ENCODE data around the gene SEMA3E.

SEMA3E gene

DNA sequence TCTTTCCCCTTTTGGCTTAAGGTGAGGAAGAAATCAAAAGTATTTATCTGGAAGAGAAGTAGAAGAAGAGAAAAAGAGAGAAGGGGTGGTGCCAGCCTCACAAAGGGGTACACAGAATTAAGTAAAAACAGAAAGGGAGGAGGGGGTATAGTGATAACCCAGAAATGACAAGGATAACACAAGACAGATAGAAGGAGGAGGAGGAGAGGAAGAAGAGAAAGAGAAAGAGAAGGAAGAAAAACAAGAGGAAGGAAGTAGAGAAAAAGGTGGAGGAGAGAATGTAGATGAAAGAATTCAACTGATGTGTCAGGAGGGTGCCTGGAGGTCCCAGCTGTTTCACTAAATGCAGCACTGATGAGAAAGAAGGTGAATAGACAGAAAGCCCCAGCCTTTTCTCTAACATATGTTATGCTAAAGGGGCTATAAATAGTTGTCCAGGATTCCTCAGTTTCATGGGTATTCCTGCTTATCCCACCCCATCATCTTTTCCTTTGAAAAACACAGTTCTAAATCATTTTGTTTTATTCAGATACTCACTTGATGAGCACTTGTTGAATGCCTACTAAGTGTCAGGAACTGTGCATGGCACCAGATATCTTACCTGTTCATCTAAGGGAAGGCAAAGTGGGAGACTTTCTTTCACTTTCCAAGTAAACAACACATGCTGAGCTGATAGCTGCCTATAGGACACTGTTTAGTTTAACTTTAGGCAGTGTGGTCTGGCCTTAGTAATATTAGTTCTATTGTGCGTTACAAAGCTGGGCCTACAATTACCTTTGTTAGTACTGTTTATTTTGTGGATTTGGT lies 8.0 kb downstream of the SEMA3E start:
- DNase-seq = no peak

DNA sequence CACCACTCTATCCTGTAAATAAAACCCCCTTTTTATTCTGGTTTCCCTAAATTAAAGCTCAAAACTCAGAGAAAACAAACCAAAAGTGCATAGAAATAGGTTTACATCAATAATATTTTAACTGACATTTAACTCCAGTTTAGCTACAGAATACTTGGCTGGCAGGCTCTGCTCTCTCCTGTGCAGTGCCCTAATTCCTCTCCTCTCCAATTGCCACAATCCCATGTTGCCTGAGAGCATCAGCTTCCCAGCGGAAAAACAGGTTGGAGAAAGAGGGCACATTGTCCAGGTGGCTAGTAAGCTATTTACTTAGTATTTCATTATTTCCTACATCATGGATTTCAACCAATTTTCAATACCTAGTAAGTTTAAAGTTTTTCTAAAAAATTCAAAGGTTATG lies 8.7 kb downstream of the SEMA3E start:
- no peak for DNase-seq

DNA sequence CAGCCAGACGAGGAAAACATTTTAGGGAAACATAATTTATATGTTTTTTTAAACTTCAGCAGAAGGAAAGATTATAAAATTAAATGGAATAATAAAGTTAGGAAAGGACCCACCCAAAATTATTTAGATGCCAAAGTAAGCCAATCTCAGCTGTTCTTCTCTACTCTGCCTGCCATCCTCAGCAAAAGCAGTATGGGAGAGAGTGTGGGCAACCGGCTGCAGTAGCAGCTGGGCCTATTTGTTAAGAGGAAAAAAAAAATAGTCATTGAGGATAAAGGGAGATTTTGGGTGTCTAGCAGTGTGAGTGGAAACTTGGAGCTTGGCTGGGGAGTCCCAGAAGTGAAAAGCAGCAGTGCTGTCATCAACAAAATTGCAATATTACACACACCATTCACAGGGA lies 15.4 kb downstream of the SEMA3E start:
- no peak for DNase-seq

DNA sequence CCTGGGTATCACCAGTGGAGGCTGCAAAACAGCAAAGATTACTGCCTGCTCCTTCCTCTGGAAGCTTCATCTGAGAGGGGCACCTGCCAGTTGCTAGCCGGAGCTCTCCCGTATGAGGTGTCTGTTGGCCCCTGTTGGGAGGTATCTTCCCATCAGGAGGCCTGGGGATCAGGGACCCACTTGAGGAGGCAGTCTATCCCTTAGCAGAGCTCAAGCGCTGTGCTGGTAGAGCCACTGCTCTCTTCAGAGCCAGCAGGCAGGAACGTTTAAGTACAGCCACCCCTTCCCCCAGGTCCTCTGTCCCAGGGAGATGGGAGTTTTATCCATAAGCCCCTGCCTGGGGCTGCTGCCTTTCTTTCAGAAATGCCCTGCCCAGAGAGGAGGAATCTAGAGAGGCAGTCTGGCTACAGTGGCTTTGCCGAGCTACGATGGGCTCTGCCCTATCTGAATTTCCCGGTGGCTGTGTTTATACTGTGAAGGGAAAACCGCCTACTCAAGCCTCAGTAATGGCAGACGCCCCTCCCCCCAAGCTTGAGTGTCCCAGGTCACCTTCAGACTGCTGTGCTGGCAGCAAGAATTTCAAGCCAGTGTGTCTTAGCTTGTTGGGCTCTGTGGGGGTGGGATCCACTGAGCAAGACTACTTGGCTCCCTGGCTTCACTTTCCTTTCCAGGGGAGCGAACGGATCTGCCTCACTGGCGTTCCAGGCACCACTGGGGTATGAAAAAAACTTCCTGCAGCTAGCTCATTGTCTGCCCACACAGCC lies 19.6 kb downstream of the SEMA3E start:
- no peak for DNase-seq

DNA sequence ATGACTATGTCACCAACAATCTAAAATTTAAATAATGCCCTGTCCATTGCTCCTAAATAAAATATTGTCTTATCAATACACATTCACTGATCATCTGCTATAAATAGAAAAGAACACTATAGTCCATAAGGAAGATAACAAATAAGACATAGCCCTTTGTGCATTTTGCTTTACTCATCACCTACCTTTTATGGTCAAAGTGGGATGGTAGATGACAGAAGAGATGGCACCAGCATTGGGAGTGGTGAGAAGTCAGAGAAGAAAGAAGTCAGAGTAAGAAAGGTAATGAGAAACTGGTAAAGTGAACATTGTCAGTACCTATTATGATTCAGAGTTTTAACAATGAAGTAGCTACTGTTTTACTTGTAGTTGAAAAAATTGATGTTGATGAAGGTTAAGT lies 31.1 kb downstream of the SEMA3E start:
- no peak for DNase-seq

DNA sequence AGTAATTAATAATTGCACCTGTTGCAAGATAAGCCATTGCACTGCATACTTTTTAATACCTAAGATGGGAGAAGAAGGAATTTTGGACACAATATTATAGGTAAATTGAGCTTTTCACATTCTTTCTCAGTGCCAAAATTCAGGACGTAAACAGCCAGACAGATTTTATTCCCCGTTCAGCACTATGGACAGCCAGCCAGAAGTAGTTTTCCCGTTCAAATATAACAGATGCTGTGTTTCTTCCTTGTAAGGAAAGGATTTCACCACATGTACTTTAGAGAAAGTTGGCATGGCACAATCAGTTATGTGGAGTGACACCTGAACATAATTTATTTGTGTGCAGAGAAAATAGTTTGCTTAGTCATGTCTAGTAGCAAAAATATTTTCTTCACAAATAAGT lies 34.8 kb downstream of the SEMA3E start:
- DNase-seq = no peak

DNA sequence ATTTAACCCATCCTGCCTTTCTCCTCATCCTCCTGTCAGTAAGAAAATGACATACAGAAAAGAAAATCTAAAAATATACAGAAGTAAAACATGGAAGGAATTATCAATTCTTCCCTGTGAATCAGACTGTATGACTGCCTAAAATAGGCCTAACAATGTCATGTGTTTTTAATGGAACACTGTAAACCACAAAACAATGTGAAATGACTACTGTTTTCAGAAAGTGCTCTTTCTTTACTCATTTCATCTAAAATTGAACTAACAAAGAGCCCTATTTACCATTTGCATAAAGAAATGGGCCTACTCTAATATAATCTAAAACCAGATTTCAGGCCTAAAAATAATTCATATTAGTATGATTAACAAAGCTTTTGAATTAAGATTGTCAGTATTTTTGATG lies 35.7 kb downstream of the SEMA3E start:
- no peak for DNase-seq

DNA sequence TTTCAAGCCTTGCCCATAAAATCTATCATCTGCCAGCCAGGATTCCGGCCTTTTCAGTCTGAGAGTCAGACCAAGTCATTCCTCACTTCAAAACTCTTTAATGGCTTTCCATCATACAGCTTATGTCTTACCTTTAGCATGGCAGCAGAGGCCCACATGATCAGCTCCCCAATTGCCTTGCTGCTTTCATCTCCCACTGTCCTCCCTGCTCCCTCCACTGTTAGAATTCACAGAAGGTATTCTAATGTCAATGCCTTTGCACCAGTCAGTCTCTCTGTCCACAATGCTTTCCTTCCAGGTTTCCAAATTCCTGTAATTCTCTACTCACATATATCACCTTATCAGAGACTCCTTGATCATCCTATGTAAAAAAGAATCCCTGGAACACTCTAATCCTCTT lies 37.2 kb downstream of the SEMA3E start:
- DNase-seq = no peak

DNA sequence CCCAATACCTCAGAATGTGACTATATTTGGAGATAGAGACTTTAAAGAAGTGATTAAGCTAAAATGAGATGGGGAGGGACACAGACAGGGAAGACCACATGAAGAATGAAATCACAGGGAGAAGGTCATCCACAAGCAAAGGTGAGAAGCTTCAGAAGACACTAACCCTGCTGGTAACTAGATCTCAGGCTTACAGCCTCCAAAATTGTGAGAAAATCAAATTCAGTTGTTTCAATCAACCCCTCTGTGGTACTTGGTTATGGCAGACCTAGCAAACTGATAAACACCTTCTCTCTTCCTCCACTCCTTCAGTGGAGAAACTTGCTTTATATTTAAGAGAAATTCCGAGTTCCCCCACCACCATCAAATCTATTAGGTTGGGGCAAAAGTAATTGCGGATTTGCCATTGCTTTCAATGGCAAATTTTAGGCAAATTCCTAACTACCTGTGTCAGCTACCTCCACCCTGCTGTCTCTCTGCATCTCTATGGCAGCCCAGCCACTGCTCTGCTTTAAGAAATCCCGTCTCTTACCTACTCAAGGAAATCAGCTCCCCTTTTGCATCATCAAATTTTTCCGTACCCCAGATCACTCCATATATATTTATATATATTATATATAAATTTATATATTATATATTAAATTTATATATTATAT lies 38.2 kb downstream of the SEMA3E start:
- no peak for DNase-seq

DNA sequence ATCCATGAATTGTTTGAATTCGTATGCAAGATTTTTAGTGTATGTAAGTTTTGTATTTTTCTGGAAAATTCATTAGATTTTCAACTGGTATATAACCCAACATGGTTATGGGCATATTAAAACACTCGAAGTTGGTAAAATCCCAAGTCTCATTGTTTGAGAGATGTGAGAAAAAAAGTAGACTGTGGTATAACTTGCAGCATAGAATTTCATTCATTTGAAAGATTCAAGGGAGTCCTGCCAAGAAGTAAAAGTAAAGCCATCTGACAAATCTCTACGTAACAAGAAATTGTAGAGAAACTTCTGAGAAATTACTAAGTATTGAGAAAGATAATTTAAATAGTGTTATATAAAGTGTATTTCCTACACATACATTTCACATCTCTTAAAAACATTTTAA lies 40.2 kb downstream of the SEMA3E start:
- DNase-seq = no peak

DNA sequence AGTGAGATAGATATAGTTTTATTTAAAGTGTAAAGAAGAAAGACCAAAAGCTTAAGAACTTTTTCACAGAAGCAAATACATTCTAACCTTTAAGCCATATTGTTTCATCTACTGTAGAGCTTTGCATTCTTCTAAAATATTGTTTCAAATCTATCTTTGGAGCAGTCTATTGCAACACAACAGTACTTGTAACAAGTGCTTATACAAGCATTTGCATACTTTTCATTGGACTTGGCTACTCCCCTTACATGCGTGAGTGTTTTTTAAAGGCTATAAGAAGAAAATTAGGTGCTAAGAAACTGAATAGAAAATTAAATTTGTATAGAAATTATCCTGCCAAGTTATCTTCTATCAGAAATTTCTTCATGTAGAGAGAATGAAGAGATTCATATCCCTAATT lies 45.3 kb downstream of the SEMA3E start:
- no peak for DNase-seq

DNA sequence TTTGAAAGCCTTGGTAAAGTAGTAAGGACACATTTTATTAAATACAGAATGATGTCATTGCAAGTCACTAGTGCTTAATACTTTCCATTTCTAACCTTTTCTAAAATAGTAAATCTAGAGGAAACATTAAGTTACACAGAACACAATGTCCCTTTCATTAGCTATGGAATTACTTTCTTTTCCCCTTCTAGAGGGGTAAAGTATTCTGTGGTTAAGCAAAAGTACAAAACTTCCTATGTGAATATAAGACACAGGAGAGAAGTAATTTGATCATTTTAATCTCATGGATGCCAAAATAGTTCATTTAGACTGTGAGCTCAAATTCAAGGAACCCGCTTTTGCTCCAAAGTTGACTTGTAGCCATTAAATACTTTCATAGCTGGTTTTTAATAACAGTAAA lies 49.8 kb downstream of the SEMA3E start:
- no peak for DNase-seq

DNA sequence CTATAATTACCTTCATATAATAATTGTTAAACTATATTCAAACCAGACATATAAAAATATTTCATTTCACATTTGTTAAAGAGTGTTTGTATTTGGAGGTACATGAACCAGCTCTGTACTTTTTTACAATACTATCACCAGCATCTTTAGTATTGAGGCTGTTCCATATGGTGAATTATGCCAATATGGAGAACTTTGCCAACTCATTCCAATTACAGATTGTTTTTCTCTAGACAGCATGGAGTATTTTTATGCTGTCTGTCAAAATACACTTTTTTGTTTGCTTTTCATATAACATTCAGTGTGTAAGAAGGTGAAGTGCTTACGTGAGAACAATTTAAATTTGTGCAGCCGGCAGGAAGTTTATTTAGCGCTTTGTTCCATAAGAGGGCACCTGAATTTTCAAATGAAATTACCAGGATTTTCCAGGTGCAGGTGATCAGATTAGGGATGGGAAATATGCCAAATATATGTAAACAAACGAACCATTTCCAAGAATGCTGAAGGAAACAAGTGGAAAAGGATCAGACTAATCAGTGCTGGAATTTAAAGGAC lies 54.9 kb downstream of the SEMA3E start:
- DNase-seq = no peak

DNA sequence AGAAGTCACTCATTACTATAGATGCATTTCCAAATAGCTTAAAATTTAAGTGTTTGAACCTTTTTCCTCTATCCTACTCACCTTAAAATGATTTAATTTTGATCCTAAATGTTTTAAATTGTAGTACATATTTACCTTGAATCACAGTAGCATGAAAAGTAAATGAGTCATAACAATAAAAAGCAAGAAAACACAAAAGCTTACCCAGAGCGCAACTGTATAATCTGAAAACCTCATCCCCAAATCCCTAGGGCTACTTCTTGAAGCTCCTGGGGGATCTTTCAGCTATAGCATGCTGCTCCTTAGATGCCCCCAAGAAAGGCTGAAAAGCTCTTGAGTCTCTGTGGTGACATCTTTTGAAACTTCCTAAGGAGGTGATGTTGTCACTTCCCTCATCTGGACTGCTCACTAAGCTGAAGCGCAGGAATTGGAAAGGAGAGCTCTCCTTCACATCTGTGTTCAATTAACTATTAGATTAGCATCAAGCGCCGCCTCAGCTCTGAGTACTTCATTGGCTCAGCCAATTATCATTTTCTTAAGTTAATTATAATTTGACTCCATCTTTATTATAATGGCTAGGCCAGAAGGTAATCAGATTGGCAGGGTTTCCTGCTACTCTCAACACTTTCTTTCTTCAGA lies 60.2 kb downstream of the SEMA3E start:
- no peak for DNase-seq

DNA sequence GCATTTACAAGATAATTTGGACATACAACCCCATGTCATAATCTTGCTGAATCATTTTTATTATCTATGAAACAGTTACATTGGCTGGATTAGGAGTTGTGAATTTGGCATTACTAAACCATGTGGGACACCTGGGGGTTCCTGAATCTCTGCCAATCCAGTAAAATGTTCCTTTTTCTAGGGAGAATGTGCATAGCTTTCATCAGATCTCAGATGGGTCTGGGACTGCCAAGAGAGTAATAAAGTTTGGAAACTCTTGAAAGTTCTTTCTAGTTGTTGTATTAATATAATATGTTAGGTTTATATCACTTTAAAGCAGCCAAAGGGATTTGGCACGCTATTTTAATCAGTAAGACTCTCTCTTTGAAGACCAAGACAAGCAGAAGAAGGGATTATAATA lies 62.7 kb downstream of the SEMA3E start:
- DNase-seq = no peak

DNA sequence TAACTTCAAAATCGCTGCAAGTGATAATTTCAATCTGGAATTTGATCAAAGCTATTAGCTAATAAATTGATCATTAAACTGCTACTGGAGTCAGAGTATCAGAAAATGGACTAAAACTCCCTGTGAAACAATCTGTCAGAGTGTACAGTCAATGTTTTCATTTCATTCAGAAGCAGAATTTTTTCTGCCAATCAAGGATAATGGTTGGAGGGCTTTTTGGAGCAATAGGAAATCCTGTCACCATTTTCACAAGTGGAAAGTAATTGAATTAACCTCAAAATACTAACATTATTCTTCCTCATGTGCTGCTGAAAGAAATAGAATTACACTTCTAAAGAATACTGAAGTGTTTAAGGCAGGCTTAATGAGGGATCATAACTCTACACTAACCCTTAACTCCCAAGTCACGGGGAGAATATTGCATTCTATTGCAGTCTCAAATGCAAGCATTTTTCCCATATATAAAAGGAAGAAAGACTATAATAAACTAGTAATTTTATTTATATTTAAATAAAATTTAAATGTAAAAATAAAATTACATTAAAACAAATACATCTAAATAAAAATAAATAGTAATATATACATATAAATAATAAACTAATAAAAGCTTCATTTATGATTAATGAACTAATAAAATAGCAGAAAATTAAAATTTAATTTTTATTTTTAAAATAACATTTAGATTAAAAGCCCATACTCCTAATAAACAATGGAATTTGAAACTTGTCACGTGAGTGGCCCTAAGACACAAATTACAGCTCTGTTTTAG lies 67.1 kb downstream of the SEMA3E start:
- DNase-seq = no peak

DNA sequence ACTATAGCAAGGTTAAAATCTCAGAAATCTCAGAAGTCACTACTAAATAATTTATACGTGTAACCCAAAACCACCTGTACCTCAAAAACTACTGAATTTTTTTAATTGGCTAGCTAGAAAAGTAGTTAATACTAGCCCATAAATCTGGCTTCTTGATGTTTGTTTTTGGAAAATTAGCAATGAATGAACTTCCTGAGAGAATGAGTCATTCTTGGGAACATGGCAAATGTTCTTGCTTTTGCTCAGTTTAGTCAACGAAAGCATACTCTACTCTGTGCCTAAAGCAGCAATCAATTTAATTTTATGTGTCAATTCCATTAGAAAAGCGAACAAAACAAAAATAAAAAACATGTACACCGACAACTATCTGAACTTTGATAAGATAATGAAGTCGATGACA lies 69.2 kb downstream of the SEMA3E start:
- no peak for DNase-seq

DNA sequence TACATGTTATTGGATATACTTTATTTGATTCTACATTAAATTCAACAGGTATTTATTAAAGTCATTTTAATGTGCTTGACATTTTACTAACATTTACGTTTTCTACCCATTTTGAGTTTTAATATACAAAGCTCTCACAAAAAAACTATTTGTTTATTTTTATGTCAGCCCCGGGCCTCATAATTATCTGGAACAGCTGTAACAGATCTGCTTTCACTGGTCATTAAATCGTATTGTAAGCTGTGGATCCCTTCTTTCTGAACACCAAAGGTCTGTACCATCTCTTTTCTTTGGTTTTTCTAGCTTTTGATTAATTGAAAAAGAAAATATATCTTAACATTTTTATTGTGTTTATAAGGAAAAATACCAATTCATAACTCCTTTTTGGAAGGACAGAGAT lies 73.5 kb downstream of the SEMA3E start:
- no peak for DNase-seq

DNA sequence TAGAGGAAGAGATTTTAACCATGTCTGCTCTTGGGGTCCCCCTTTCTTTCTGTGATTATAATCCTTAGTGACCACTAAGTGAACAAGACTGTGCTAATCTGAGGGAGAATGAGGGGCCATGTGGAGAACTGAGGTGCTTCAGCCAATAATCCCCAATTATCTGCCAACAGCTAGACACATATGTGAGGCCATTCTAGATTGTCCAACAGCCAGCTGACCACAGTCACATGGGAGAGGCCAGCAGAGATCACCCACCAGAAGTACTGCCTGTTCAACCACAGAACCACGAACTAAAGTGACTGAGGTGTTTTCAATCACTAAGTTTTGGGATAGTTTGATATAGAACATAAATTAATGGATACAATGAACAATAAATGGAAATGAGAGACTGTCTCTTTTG lies 74.3 kb downstream of the SEMA3E start:
- no peak for DNase-seq

DNA sequence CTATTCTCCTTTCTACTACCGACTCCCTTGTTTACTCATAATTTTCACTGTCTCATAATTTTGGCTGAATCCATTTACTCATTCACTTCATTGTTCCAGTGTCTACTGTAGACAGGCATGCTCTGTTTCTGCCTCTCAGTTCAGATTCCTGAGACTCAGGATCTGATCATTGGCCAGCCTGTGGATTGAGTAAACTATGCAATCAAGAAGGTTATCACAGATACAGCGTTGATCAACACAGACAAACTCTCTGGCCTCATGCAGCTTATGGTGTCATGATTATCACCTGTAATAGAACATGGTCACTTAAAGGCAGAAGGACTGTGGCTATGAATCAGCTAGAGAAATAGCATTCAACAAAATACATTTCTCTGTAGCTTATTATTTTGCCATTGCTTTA lies 86.0 kb downstream of the SEMA3E start:
- no peak for DNase-seq

DNA sequence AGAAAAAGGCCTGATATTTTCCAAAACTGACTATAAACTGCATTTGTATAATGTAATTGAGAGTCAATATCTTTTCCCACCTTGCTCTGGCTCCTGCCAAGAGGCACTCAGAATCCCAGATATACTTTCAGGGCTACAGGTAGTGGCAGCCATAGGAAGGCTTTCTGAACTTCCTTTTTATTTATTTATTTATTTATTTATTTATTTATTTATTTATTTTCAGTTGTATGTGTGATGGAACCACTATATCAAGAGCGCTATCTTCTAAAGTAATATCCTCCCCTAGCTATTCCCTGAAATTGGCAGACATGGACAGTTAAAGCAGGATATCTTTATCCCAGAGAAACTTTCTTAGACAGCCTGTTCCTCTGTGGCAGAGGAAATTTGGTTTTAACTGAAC lies 86.7 kb downstream of the SEMA3E start:
- no peak for DNase-seq

DNA sequence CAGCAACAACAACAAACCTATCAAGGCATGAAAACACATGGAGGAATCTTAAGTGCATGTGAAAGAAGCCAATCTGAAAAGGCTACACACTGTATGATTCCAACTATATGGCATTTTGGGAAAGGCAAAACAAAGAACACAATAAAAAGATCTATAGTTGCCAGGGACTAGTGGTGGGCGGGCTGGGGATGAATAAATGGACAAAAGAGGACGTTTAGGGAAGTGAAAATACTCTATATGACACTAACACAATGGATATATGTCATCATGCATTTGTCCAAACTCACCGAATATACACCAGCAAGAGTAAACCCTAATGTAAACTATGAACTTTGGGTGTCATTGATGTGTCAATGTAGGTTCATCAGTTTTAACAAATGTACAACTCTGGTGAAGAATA lies 89.1 kb downstream of the SEMA3E start:
- no peak for DNase-seq

Measured in CD4-positive, alpha-beta T cell treated with Interleukin-1 beta for 1 hour (primary cell).